ENCODE results near the gene OR7G3.

GRCh38 chr19:9150650-9151049 is 23.9 kb upstream of the OR7G3 start:
- TF ChIP-seq CTCF (IDR thresholded peaks at IDR 0.05; ENCODE audit: low read depth, low read length), result no peak
- no peak for TF ChIP-seq POLR2A (IDR thresholded peaks at IDR 0.05; ENCODE audit: extremely low read depth, insufficient read length)
- TF ChIP-seq MAX (IDR thresholded peaks at IDR 0.05; ENCODE audit: low read depth, low read length), result no peak
- no peak for TF ChIP-seq MYC (IDR thresholded peaks at IDR 0.05; ENCODE audit: low read depth, low read length)

All from NB4 (cell line).